HEK293 (cell line): ENCODE measurements around the gene GPR39.

ENCODE experiments used
- CTCF ChIA-PET: fragments of 350-600 bp; formaldehyde crosslinking; extraction: SDS; loops from one replicate; lab custom pipeline; 2021; ENCODE audit warnings: antibody characterized with exemption; lab: Yijun Ruan, JAX
- POLR2A ChIA-PET: fragments of 300-600 bp; formaldehyde crosslinking; extraction: SDS; loops from one replicate; lab custom pipeline; 2020; ENCODE audit warnings: antibody characterized with exemption, inconsistent platforms; lab: Yijun Ruan, JAX
- H3K27ac ChIP-seq: fragments of 200-500 bp; sonication (Bioruptor generic); 2 replicates; pipeline ENCODE4 v1.5.1; 2014; ENCODE audit warnings: low read depth, low read length, control low read depth, inconsistent platforms; ENCODE audit errors: extremely low read depth
- H3K36me3 ChIP-seq, 2 experiments: fragments of 200-500 bp in 1 of 2; sonication (Bioruptor generic) in 1 of 2; 1 replicate in 1 of 2; 2 replicates in 1 of 2; pipeline ENCODE4 v1.5.1; 2014 to 2017; ENCODE audit warnings: inconsistent platforms in 2 of 2, low read length in 2 of 2; ENCODE audit not compliant: control insufficient read depth in 2 of 2, insufficient read depth in 1 of 2
- H3K4me1 ChIP-seq: fragments of 200-500 bp; sonication (Bioruptor generic); 2 replicates; pipeline ENCODE4 v1.5.1; 2014; ENCODE audit warnings: mild to moderate bottlenecking, low read length, inconsistent platforms; ENCODE audit not compliant: control insufficient read depth, insufficient read depth
- H3K4me3 ChIP-seq: 2 replicates; pipeline ENCODE4 v1.5.1; 2011; ENCODE audit warnings: low read depth, mild to moderate bottlenecking, control low read depth, low read length, moderate library complexity
- H3K9me3 ChIP-seq: fragments of 200-500 bp; sonication (Bioruptor generic); 2 replicates; pipeline ENCODE4 v1.5.1; 2014; ENCODE audit warnings: low read depth, low read length, inconsistent platforms; ENCODE audit not compliant: control insufficient read depth, insufficient read depth
- HIC1 ChIP-seq: fragments of 450-650 bp; formaldehyde crosslinking; IDR thresholded peaks from 2 replicates; pipeline ENCODE4 v1.5.1; 2016; ENCODE audit warnings: missing biosample characterization, missing genetic modification characterization
- MZF1 ChIP-seq: fragments of 450-650 bp; formaldehyde crosslinking; IDR thresholded peaks from 2 replicates; pipeline ENCODE4 v1.5.1; 2017; ENCODE audit warnings: missing biosample characterization, missing genetic modification characterization, borderline replicate concordance
- REPIN1 ChIP-seq: fragments of 450-650 bp; formaldehyde crosslinking; IDR thresholded peaks from 2 replicates; pipeline ENCODE4 v1.5.1; 2017; ENCODE audit warnings: missing biosample characterization, missing genetic modification characterization, low read depth
- SCRT1 ChIP-seq: fragments of 450-650 bp; formaldehyde crosslinking; IDR thresholded peaks from 2 replicates; pipeline ENCODE4 v1.5.1; 2016; ENCODE audit warnings: missing biosample characterization, missing genetic modification characterization, borderline replicate concordance
- SP7 ChIP-seq: fragments of 450-650 bp; formaldehyde crosslinking; IDR thresholded peaks from 2 replicates; pipeline ENCODE4 v1.5.1; 2016; ENCODE audit warnings: missing biosample characterization, missing genetic modification characterization
- TCF7L2 ChIP-seq: IDR thresholded peaks from 2 replicates; pipeline ENCODE4 v1.6.1; 2011; ENCODE audit warnings: low read depth, mild to moderate bottlenecking, inconsistent platforms, low read length, moderate library complexity, borderline replicate concordance
- TRIM28 ChIP-seq: IDR thresholded peaks from 2 replicates; pipeline ENCODE4 v1.6.1; 2011; ENCODE audit warnings: low read length, control low read depth, borderline replicate concordance
- ZFHX2 ChIP-seq: fragments of 450-650 bp; formaldehyde crosslinking; conservative IDR thresholded peaks from 2 replicates; pipeline ENCODE4 v1.5.1; 2016; ENCODE audit warnings: missing biosample characterization, missing genetic modification characterization
- ZNF132 ChIP-seq: fragments of 450-650 bp; formaldehyde crosslinking; IDR thresholded peaks from 2 replicates; pipeline ENCODE4 v1.5.1; 2017; ENCODE audit warnings: missing biosample characterization, missing genetic modification characterization, borderline replicate concordance
- ZNF133 ChIP-seq: fragments of 450-650 bp; formaldehyde crosslinking; IDR thresholded peaks from 2 replicates; pipeline ENCODE4 v1.5.1; 2016; ENCODE audit warnings: missing biosample characterization, missing genetic modification characterization
- ZNF148 ChIP-seq: fragments of 450-650 bp; formaldehyde crosslinking; IDR thresholded peaks from 2 replicates; pipeline ENCODE4 v1.5.0; 2017; ENCODE audit warnings: missing biosample characterization, missing genetic modification characterization, borderline replicate concordance
- ZNF174 ChIP-seq: fragments of 450-650 bp; formaldehyde crosslinking; IDR thresholded peaks from 2 replicates; pipeline ENCODE4 v1.5.0; 2017; ENCODE audit warnings: missing biosample characterization, mild to moderate bottlenecking, missing genetic modification characterization
- ZNF211 ChIP-seq: fragments of 450-650 bp; formaldehyde crosslinking; IDR thresholded peaks from 2 replicates; pipeline ENCODE4 v1.5.1; 2016; ENCODE audit warnings: low read depth, missing biosample characterization, missing genetic modification characterization
- ZNF239 ChIP-seq: fragments of 450-650 bp; formaldehyde crosslinking; IDR thresholded peaks from 2 replicates; pipeline ENCODE4 v1.5.1; 2016; ENCODE audit warnings: missing biosample characterization, missing genetic modification characterization
- ZNF266 ChIP-seq: fragments of 450-650 bp; formaldehyde crosslinking; IDR thresholded peaks from 2 replicates; pipeline ENCODE4 v1.5.1; 2016; ENCODE audit warnings: missing biosample characterization, missing genetic modification characterization, low read depth
- ZNF292 ChIP-seq: fragments of 450-650 bp; formaldehyde crosslinking; IDR thresholded peaks from 2 replicates; pipeline ENCODE4 v1.5.1; 2016; ENCODE audit warnings: low read depth, missing biosample characterization, missing genetic modification characterization, borderline replicate concordance
- ZNF311 ChIP-seq: fragments of 450-650 bp; formaldehyde crosslinking; IDR thresholded peaks from 2 replicates; pipeline ENCODE4 v1.5.1; 2017; ENCODE audit warnings: missing biosample characterization, missing genetic modification characterization, borderline replicate concordance
- ZNF544 ChIP-seq: fragments of 450-650 bp; formaldehyde crosslinking; IDR thresholded peaks from 2 replicates; pipeline ENCODE4 v1.5.0; 2017; ENCODE audit warnings: missing biosample characterization, missing genetic modification characterization
- ZNF548 ChIP-seq: fragments of 450-650 bp; formaldehyde crosslinking; IDR thresholded peaks from 2 replicates; pipeline ENCODE4 v1.5.1; 2016; ENCODE audit warnings: missing biosample characterization, missing genetic modification characterization
- ZNF555 ChIP-seq: fragments of 450-650 bp; formaldehyde crosslinking; conservative IDR thresholded peaks from 2 replicates; pipeline ENCODE4 v1.5.1; 2017; ENCODE audit warnings: missing biosample characterization, mild to moderate bottlenecking, missing genetic modification characterization, inconsistent platforms
- ZNF624 ChIP-seq: fragments of 450-650 bp; formaldehyde crosslinking; IDR thresholded peaks from 2 replicates; pipeline ENCODE4 v1.5.1; 2017; ENCODE audit warnings: missing biosample characterization, missing genetic modification characterization
- ZNF626 ChIP-seq: fragments of 450-650 bp; sonication (Bioruptor Pico); formaldehyde crosslinking; IDR thresholded peaks from 2 replicates; pipeline ENCODE4 v1.5.1; 2018; ENCODE audit warnings: missing biosample characterization, missing genetic modification characterization, inconsistent platforms
- ZXDB ChIP-seq: fragments of 450-650 bp; formaldehyde crosslinking; IDR thresholded peaks from 2 replicates; pipeline ENCODE4 v1.5.1; 2016; ENCODE audit warnings: missing biosample characterization, missing genetic modification characterization
- TF ChIP-seq, protein P1 (sequence below): fragments of 450-650 bp; formaldehyde crosslinking; IDR thresholded peaks from 2 replicates; pipeline ENCODE4 v1.5.1; 2016; ENCODE audit warnings: missing biosample characterization, missing genetic modification characterization
- TF ChIP-seq, protein P2 (sequence below): fragments of 450-650 bp; formaldehyde crosslinking; IDR thresholded peaks from 2 replicates; pipeline ENCODE4 v1.5.1; 2016; ENCODE audit warnings: missing biosample characterization, missing genetic modification characterization

Gene GPR39

DNA sequence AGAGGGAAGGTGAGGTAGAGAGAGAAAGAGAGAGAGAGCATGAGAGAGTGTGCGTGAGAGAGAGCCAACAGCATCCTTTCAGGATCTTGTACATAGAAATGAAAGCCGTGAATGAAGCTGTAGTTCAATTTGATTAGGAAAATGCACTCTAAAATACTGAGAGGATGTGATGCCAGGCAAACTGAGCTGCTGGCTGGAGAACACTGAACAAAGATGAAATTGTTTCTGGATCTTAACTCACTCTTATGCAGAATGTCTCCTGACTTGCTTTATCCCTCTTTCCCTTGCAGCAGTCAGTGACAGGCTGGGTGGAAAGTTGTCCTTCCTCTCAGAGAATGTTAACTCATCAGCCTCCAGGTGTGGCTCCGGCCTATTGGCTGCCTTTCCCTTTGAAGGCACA, 242.7 kb downstream of the GPR39 start:
- CTCF ChIA-PET: interaction anchor here (1.1 to 2.3 kb wide), 4 partner anchors 8 to 902 kb away, joined by 3 to 7 read pairs (median 5); no protein-coding TSS in a partner anchor
- Histone ChIP-seq H3K27ac (no peak overlapping the region), H3K9me3 (no peaks in the 10 kb centered on the region), H3K4me3 (no peak overlapping the region), H3K4me1 (peaks cover 4% of the 10 kb centered on the region; the same call in 1 of the 2 replicates), H3K36me3 (peaks cover 0 to 32% of the 10 kb centered on the region in 2 experiments; a peak in 1 of 3 replicates)
- POLR2A ChIA-PET: interaction anchor here (1.6 kb wide), 1 partner anchor 10 kb away, joined by 4 read pairs; no protein-coding TSS in a partner anchor
- TF ChIP-seq, protein P1, sequence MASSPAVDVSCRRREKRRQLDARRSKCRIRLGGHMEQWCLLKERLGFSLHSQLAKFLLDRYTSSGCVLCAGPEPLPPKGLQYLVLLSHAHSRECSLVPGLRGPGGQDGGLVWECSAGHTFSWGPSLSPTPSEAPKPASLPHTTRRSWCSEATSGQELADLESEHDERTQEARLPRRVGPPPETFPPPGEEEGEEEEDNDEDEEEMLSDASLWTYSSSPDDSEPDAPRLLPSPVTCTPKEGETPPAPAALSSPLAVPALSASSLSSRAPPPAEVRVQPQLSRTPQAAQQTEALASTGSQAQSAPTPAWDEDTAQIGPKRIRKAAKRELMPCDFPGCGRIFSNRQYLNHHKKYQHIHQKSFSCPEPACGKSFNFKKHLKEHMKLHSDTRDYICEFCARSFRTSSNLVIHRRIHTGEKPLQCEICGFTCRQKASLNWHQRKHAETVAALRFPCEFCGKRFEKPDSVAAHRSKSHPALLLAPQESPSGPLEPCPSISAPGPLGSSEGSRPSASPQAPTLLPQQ (tag by site-specific recombination): no peak
- TF ChIP-seq HIC1 (tag by site-specific recombination): no peak
- TF ChIP-seq, protein P2, sequence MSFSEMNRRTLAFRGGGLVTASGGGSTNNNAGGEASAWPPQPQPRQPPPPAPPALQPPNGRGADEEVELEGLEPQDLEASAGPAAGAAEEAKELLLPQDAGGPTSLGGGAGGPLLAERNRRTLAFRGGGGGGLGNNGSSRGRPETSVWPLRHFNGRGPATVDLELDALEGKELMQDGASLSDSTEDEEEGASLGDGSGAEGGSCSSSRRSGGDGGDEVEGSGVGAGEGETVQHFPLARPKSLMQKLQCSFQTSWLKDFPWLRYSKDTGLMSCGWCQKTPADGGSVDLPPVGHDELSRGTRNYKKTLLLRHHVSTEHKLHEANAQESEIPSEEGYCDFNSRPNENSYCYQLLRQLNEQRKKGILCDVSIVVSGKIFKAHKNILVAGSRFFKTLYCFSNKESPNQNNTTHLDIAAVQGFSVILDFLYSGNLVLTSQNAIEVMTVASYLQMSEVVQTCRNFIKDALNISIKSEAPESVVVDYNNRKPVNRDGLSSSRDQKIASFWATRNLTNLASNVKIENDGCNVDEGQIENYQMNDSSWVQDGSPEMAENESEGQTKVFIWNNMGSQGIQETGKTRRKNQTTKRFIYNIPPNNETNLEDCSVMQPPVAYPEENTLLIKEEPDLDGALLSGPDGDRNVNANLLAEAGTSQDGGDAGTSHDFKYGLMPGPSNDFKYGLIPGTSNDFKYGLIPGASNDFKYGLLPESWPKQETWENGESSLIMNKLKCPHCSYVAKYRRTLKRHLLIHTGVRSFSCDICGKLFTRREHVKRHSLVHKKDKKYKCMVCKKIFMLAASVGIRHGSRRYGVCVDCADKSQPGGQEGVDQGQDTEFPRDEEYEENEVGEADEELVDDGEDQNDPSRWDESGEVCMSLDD (tag by site-specific recombination): no peak
- no peak for TF ChIP-seq ZNF239 (tag by site-specific recombination)
- no peak for TF ChIP-seq SCRT1 (tag by site-specific recombination)
- no peak for TF ChIP-seq ZNF548 (tag by site-specific recombination)
- no peak for TF ChIP-seq ZNF626 (tag by site-specific recombination)
- no peak for TF ChIP-seq TRIM28
- TF ChIP-seq ZNF174: no peak
- TF ChIP-seq ZFHX2 (tag by site-specific recombination): no peak
- no peak for TF ChIP-seq TCF7L2

GRCh38 chr2:132662732-132663131, 246.1 kb downstream of the GPR39 start:
- H3K27ac ChIP-seq: no peak overlapping the region
- peaks cover 0 to 41% of the 10 kb centered on the region in 2 experiments; a peak in 1 of 3 replicates for H3K36me3 ChIP-seq
- CTCF ChIA-PET: interaction anchor here (0.7 to 1.5 kb wide), 4 partner anchors 11 to 508 kb away, joined by 3 to 8 read pairs (median 5); no protein-coding TSS in a partner anchor
- POLR2A ChIA-PET: interaction anchor here (1.1 kb wide), 1 partner anchor 47 kb away, joined by 3 read pairs; no protein-coding TSS in a partner anchor
- no peaks in the 10 kb centered on the region for H3K9me3 ChIP-seq
- no peak overlapping the region for H3K4me3 ChIP-seq
- H3K4me1 ChIP-seq: peaks cover 4% of the 10 kb centered on the region; the same call in 1 of the 2 replicates
- TF ChIP-seq ZNF624 (tag by site-specific recombination) (no peak), ZNF211 (tag by site-specific recombination) (no peak), ZNF132 (tag by site-specific recombination) (no peak), ZNF311 (tag by site-specific recombination) (no peak), ZNF544 (tag by site-specific recombination) (no peak), SP7 (no peak), ZNF148 (tag by site-specific recombination) (no peak), ZNF292 (tag by site-specific recombination) (no peak), ZNF133 (tag by site-specific recombination) (no peak), ZNF555 (tag by site-specific recombination) (no peak), MZF1 (tag by site-specific recombination) (peak; percentile 47; the same call in 1 of the 2 replicates), TRIM28 (0 out of 2 replicates have a peak, but pooled peaks have one; percentile 7), REPIN1 (no peak), ZNF266 (no peak), ZXDB (tag by site-specific recombination) (0 out of 2 replicates have a peak, but pooled peaks have one; percentile 21)
